LNCaP clone FGC (cell line): ENCODE measurements around the gene RASGRP2.
A peak's percentile ranks its signal among the peaks of the same experiment; 100 is the strongest.

Experiments
- DNase-seq: peaks from one replicate; pipeline ENCODE4 v3.0.0-alpha.2; 2011; ENCODE audit warnings: low read depth
- H3K4me3 ChIP-seq: 2 replicates; pipeline ENCODE4 v1.5.1; 2011; ENCODE audit warnings: mild to moderate bottlenecking, low read depth, low read length, control low read depth
- TF ChIP-seq, protein P1 (sequence below): IDR thresholded peaks from 2 replicates; pipeline ENCODE4 v1.5.1; 2012; ENCODE audit warnings: mild to moderate bottlenecking; ENCODE audit not compliant: control insufficient read depth, insufficient read depth; ENCODE audit errors: extremely low read depth

Gene RASGRP2

GRCh38 chr11:64743591-64744543 is at the start of gene RASGRP2:
RASGRP2 (minus strand) TSS chr11:64744142; CDS start chr11:64742866, 1,276 bp downstream.
- no peak for DNase-seq
- no peak within 1 kb of the TSS for H3K4me3 ChIP-seq
- TF ChIP-seq, protein P1, sequence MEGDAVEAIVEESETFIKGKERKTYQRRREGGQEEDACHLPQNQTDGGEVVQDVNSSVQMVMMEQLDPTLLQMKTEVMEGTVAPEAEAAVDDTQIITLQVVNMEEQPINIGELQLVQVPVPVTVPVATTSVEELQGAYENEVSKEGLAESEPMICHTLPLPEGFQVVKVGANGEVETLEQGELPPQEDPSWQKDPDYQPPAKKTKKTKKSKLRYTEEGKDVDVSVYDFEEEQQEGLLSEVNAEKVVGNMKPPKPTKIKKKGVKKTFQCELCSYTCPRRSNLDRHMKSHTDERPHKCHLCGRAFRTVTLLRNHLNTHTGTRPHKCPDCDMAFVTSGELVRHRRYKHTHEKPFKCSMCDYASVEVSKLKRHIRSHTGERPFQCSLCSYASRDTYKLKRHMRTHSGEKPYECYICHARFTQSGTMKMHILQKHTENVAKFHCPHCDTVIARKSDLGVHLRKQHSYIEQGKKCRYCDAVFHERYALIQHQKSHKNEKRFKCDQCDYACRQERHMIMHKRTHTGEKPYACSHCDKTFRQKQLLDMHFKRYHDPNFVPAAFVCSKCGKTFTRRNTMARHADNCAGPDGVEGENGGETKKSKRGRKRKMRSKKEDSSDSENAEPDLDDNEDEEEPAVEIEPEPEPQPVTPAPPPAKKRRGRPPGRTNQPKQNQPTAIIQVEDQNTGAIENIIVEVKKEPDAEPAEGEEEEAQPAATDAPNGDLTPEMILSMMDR = peak; percentile 68

- no peak for DNase-seq
- H3K4me3 ChIP-seq = no peak overlapping the region
- TF ChIP-seq, protein P1 = no peak
Measured at GRCh38 chr11:64792482-64792881, 48.5 kb upstream of the RASGRP2 start.

DNA sequence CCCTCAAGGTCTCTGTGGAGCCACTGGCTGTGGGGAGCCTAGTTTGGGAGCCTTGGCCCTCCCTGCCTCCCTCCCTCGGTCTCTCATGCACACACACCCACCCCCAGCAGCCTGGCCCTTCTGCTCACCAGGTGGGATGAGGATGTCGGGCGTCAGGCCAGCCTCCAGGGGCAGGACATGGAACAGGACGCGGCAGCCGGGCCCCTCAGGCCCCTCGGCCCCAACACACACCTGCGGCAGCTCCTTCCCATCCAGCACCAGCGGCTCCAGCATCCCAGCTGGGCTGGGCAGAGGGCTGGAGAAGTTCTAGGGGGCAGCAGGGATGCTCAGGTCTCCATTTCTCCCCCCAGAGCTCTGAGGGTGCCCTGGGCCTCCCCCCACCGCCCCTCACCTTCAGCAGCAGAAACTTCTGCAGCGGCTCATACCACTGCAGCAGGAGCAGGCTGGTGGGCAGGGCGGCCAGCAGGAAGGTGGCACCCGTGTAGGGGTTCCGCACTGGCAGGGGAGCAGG is 47.9 kb upstream of the RASGRP2 start:
- H3K4me3 ChIP-seq = no peak overlapping the region
- TF ChIP-seq, protein P1 = no peak
- DNase-seq = no peak

DNA sequence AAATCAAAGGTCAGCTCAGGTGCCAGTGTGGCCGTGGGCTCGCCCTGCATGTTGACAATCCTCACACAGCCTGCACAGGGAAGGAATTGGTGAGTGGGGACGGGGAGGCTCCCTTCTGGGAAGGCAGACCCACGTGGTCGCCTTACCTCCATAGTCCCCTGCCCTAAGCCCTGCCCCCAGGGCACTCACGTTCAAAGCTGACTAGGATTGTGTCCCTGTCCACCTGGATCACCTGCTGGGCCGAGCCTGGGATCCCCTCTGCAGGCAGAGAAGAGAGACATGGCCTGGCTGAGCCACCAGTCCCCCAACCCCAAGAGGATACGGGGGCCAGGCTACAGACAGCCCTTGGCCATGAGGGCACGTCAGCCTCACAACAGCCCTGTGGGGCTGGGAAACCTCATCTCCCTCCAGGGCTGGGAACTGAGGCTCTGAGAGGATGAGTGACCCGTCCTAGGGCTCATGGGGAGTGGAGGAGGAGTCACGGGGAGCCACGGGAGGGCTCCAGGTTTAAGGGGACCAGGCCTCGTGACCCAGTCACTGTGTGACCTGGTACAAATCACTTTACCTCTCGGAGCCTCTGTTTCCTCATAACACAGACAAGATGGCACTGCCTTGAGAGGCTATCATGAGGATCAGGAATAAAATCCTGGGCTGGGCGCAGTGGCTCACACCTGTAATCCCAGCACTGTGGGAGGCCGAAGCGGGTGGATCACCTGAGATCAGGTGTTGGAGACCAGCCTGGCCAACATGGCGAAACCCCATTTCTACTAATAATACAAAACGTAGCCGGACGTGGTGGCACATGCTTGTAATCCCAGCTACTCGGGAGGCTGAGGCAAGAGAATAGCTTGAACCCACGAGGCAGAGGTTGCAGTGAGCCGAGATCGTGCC is 46.5 kb upstream of the RASGRP2 start:
- TF ChIP-seq, protein P1 = no peak
- H3K4me3 ChIP-seq = no peak overlapping the region
- DNase-seq = no peak

DNA sequence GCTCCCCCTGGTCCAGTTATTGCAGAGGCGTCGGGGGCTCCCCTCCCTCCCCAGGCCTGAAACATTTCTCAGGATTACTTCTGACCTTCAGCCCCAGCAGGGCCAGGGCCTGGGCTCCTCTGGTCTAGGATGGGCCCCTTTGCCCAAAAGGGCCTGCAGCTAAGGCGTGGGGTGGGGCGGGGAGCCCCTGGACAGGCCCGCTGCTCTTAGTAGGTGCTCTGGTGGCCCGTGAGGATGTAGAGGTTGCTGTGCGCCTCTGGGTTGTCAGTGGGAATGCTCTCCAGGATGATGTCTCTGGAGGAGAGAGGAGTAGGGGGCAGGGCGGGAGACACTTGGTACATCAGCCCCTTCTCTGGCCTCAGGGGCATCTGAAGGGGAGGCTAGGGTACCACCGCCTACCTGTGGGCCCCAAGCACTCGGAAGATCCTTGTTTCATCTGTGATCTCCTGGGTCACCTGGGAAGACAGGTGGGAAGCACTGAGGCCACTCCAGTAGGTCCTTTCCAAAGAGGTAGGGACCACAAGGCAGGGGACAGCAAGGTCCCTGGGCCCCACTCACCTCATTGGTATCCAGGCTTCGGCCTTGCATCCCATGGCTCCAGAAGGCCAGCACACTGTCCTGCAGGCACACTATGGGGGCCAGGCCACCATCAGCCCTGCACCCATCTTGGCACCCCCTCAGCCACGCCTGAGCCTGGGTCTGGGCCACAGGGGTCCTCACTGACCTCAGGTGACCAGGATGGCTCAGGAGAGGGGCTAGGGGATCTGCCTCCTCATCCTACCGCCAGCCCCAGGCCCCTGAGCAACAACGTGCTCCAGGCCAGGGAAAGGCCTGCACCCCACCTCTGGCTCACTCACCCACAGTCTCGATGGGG is 45.6 kb upstream of the RASGRP2 start:
- no peak overlapping the region for H3K4me3 ChIP-seq
- DNase-seq = no peak
- TF ChIP-seq, protein P1 = no peak
